HepG2 (cell line): ENCODE results near the gene EPHX1. TPM values are rescaled to one million over a fixed set of nuclear protein-coding genes. Genes with fewer than 3 reads are reported as not detected.

Source experiments
- AKNA ChIP-seq: sonication (generic); formaldehyde crosslinking; IDR thresholded peaks from 2 replicates; pipeline ENCODE4 v1.4.0; 2020; ENCODE audit warnings: missing genetic modification reagents, borderline replicate concordance
- ARID2 ChIP-seq: sonication (generic); formaldehyde crosslinking; IDR thresholded peaks from 2 replicates; pipeline ENCODE4 v1.8.1; 2022; ENCODE audit warnings: mild to moderate bottlenecking, missing genetic modification reagents, borderline replicate concordance
- BHLHE40 ChIP-seq: IDR thresholded peaks from 2 replicates; pipeline ENCODE4 v1.6.1; 2011; ENCODE audit warnings: low read length, improper control_type of control experiment
- HOXA5 ChIP-seq: sonication (generic); formaldehyde crosslinking; IDR thresholded peaks from 2 replicates; pipeline ENCODE4 v1.4.0; 2020; ENCODE audit warnings: missing genetic modification reagents
- NFYC ChIP-seq: IDR thresholded peaks from 2 replicates; pipeline ENCODE4 v1.6.1; 2016; ENCODE audit warnings: missing genetic modification reagents, missing compliant biosample characterization
- ZBTB37 ChIP-seq: sonication (generic); formaldehyde crosslinking; IDR thresholded peaks from 2 replicates; pipeline ENCODE4 v1.4.0; 2020; ENCODE audit warnings: mild to moderate bottlenecking, missing genetic modification reagents
- ZBTB7A ChIP-seq: sonication (generic); formaldehyde crosslinking; IDR thresholded peaks from 2 replicates; pipeline ENCODE4 v1.8.0; 2022; ENCODE audit warnings: mild to moderate bottlenecking, missing genetic modification reagents
- ZMAT3 ChIP-seq: sonication (generic); formaldehyde crosslinking; conservative IDR thresholded peaks from 2 replicates; pipeline ENCODE4 v1.7.0; 2021; ENCODE audit warnings: missing genetic modification reagents
- ZNF512 ChIP-seq: sonication (generic); formaldehyde crosslinking; IDR thresholded peaks from 2 replicates; pipeline ENCODE4 v1.4.0; 2020; ENCODE audit warnings: mild to moderate bottlenecking, missing genetic modification reagents
- ZNF556 ChIP-seq: sonication (generic); formaldehyde crosslinking; IDR thresholded peaks from 2 replicates; pipeline ENCODE4 v1.4.0; 2020; ENCODE audit warnings: mild to moderate bottlenecking, missing genetic modification reagents, borderline replicate concordance
- ZNF605 ChIP-seq: sonication (generic); formaldehyde crosslinking; IDR thresholded peaks from 2 replicates; pipeline ENCODE4 v1.8.0; 2022; ENCODE audit warnings: mild to moderate bottlenecking, missing genetic modification reagents
- ZNF891 ChIP-seq: sonication (generic); formaldehyde crosslinking; IDR thresholded peaks from 2 replicates; pipeline ENCODE4 v1.5.0; 2020; ENCODE audit warnings: mild to moderate bottlenecking, missing genetic modification reagents
- polyA plus RNA-seq, 8 experiments: library from polyadenylated mRNA; depleted of rRNA in 3 of 8; stranded (reverse) in 7 of 8; unstranded in 1 of 8; fragments of >200 nt; fragmentation: Illumina TruSeq in 4 of 8; extraction: Trizol in 4 of 8; gene quantifications; 2 replicates each; pipeline versions ENCODE4 v1.2.1 to v1.2.3, GENCODE V29; 2011 to 2016; ENCODE audit warnings: low read depth in 4 of 8, missing spikeins in 1 of 8, mixed read lengths in 1 of 8; ENCODE audit not compliant: insufficient read depth in 1 of 8
- total RNA-seq, 5 experiments: library from RNA; depleted of rRNA; stranded (reverse); fragments of >200 nt; fragmentation: Illumina TruSeq; extraction: Trizol; gene quantifications; 2 replicates each; pipeline ENCODE4 v1.2.3, GENCODE V29; 2016; ENCODE audit warnings: low read depth in 1 of 5
- TF ChIP-seq, protein P1 (sequence below): sonication (generic); formaldehyde crosslinking; IDR thresholded peaks from 2 replicates; pipeline ENCODE4 v1.8.1; 2022; ENCODE audit warnings: mild to moderate bottlenecking, missing genetic modification reagents
- TF ChIP-seq, protein P2 (sequence below): sonication (generic); formaldehyde crosslinking; IDR thresholded peaks from 2 replicates; pipeline ENCODE4 v1.8.0; 2023; ENCODE audit warnings: mild to moderate bottlenecking, missing genetic modification reagents

EPHX1 gene
- total and polyA plus RNA-seq, 2 of the 13 experiments (the other 11 are each of a cell fraction or from before 2014, with no cell fraction given), result 27.7 to 36.5 TPM

DNA sequence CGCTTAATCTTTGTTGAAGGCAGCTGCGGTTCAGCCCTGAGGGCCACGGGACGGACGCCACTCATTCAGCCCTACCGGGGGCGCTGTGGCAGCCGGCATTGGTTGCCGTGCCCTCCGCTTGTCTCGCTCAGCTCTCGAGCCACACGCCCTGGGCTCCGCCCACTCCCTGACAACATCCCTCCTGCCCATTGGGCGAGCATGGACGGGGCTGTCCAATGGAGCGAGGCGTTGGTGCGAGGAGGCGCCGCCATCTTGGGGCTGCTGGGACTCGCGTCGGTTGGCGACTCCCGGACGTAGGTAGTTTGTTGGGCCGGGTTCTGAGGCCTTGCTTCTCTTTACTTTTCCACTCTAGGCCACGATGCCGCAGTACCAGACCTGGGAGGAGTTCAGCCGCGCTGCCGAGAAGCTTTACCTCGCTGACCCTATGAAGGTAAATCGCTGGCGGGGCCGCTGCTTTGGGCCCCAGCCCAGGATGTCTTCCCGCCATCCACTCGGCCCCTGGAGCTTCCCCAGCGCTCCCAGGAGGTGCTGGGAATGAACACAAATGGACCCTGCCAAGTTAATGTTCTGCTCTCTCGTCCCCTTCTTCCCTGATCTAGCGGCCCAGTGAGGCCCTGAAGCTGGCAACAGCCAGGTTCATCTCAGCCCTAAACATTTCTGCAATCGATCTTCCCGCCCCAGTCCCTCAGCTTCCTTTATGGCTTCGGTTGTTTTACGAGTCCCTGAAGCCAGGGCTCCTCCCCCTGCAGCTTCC, 32.2 kb upstream of the EPHX1 start, which contains the start of gene SRP9 (continued):
- TF ChIP-seq ZNF556 (CRISPR knock-in tag) (peak; percentile 93; the same call in 1 of the 2 replicates), ZNF891 (CRISPR knock-in tag) (peak; percentile 12; the same call in 1 of the 2 replicates), ZBTB7A (no peak), ZBTB37 (CRISPR knock-in tag) (peak; percentile 17; the same call in 1 of the 2 replicates), ZNF512 (CRISPR knock-in tag) (no peak), NFYC (CRISPR knock-in tag) (peak; percentile 97), BHLHE40 (0 out of 2 replicates have a peak, but pooled peaks have one; percentile 30), AKNA (no peak), HOXA5 (CRISPR knock-in tag) (peak; percentile 36; the same call in 1 of the 2 replicates), ZMAT3 (peak; percentile 58; the same call in 1 of the 2 replicates), ARID2 (CRISPR knock-in tag) (no peak), ZNF605 (CRISPR knock-in tag) (peak; percentile 77; the same call in 1 of the 2 replicates)
- TF ChIP-seq, protein P1, sequence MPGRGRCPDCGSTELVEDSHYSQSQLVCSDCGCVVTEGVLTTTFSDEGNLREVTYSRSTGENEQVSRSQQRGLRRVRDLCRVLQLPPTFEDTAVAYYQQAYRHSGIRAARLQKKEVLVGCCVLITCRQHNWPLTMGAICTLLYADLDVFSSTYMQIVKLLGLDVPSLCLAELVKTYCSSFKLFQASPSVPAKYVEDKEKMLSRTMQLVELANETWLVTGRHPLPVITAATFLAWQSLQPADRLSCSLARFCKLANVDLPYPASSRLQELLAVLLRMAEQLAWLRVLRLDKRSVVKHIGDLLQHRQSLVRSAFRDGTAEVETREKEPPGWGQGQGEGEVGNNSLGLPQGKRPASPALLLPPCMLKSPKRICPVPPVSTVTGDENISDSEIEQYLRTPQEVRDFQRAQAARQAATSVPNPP (CRISPR knock-in tag), result no peak
- TF ChIP-seq, protein P2, sequence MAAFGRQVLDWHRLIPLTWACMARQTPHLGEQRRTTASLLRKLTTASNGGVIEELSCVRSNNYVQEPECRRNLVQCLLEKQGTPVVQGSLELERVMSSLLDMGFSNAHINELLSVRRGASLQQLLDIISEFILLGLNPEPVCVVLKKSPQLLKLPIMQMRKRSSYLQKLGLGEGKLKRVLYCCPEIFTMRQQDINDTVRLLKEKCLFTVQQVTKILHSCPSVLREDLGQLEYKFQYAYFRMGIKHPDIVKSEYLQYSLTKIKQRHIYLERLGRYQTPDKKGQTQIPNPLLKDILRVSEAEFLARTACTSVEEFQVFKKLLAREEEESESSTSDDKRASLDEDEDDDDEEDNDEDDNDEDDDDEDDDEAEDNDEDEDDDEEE (CRISPR knock-in tag), result peak; percentile 87; the same call in 1 of the 2 replicates
